Gastrocnemius medialis (tissue), 4 donors: ENCODE data around the gene PTPRQ.

ENCODE experiments used
- CTCF ChIP-seq, 5 experiments: fragments of 450-650 bp in 3 of 5; fragments of 200-600 bp in 2 of 5; sonication (generic) in 2 of 5; IDR thresholded peaks in 4 of 5; conservative IDR thresholded peaks in 1 of 5; 1 replicate in 4 of 5; 2 replicates in 1 of 5; pipeline ENCODE4 v1.5.1; 2016 to 2019; ENCODE audit warnings: antibody characterized with exemption in 5 of 5, mild to moderate bottlenecking in 3 of 5, moderate library complexity in 3 of 5
- POLR2A ChIP-seq, 2 donors: fragments of 450-650 bp; IDR thresholded peaks; one replicate each; pipeline ENCODE4 v1.6.1; 2017; ENCODE audit warnings: antibody characterized with exemption in 2 of 2, mild to moderate bottlenecking in 2 of 2, moderate library complexity in 2 of 2

- TF ChIP-seq CTCF (IDR thresholded peaks at IDR 0.05 in 4 of 5, conservative IDR thresholded peaks at IDR 0.05 in 1 of 5) (no peak), POLR2A (IDR thresholded peaks at IDR 0.05) (no peak)
Observed at GRCh38 chr12:80493466-80493865, 49.4 kb downstream of the PTPRQ start.
